Measurements from ENCODE around the gene TNF. TPM values are rescaled to one million over a fixed set of nuclear protein-coding genes. Genes with fewer than 3 reads are reported as not detected.

Gene TNF
- total and polyA plus RNA-seq, 12 donors = 0.22 to 3.2 (median 1.0) TPM; not detected in 1

- Histone ChIP-seq H3K4me1 (replicated peaks in 1 of 2) (peaks cover 16 to 33% of the 10 kb centered on the region in 2 donors), H3K4me3 (no peak overlapping the region)
Measured at GRCh38 chr6:31558318-31558625, 17.1 kb upstream of the TNF start.

DNA sequence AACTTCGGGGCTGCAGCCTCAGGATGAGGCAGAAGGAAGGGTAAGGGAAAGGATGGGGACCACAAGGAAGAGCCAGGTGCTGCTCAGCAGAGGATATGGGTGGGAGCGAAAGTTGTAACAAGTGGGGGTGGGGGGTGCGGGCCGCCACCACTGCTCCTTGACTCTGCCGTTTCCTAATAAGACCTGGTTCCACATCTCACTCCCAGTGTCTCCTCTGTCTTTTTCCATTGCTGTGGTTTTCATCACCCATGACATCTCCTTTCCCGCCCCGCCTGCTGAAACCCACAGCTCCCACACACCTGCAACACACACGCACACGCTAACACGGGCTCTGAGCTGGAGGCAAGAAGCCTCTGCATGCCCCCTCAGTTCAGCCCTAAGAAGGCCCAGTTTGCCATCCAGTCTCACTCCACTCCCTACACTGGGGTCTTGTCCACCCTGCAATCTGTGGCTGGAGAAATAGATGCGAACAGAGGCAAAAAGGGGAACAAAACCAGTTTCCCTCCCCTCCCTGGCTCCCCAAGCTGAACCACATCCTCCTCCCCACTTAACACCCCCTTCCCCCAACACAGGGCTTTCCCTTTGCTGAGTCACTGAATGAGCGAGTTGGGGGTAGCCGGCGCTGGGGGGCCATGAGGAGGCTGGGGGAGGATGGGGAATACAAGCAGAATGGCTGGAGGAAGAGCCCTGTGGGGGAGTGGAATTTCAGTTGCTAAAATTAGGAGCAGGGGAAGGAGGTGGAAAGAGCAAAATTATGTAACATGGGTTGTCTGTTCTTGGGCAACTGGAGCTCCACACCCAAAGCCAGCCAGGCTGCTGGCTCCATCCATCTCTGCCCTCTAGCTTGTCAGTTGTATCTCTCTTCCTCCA is 16.5 kb upstream of the TNF start:
- peak in 5 of 7 donors; percentile 37 to 67 (median 51) for DNase-seq
- peak overlapping the region; percentile 26 to 76 (median 39) for H3K27ac ChIP-seq
- intact Hi-C loops (cut with DNase I) = no loop called here
- TF ChIP-seq, protein P1, sequence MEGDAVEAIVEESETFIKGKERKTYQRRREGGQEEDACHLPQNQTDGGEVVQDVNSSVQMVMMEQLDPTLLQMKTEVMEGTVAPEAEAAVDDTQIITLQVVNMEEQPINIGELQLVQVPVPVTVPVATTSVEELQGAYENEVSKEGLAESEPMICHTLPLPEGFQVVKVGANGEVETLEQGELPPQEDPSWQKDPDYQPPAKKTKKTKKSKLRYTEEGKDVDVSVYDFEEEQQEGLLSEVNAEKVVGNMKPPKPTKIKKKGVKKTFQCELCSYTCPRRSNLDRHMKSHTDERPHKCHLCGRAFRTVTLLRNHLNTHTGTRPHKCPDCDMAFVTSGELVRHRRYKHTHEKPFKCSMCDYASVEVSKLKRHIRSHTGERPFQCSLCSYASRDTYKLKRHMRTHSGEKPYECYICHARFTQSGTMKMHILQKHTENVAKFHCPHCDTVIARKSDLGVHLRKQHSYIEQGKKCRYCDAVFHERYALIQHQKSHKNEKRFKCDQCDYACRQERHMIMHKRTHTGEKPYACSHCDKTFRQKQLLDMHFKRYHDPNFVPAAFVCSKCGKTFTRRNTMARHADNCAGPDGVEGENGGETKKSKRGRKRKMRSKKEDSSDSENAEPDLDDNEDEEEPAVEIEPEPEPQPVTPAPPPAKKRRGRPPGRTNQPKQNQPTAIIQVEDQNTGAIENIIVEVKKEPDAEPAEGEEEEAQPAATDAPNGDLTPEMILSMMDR (IDR thresholded peaks at IDR 0.05) = no peak
- TF ChIP-seq POLR2A (IDR thresholded peaks at IDR 0.05) = no peak
- no peak overlapping the region for H3K4me3 ChIP-seq
- WGBS, 4 donors = 71 to 79% (median 75%) methylated on average over 14 of the region's 14 CpGs
- H3K4me1 ChIP-seq (replicated peaks in 1 of 2) = peaks cover 16 to 33% of the 10 kb centered on the region in 2 donors
- no peaks in the 10 kb centered on the region for H3K9me3 ChIP-seq (replicated peaks in 1 of 3)
- peaks cover 0 to 36% of the 10 kb centered on the region in 2 donors for H3K36me3 ChIP-seq (replicated peaks in 1 of 2)
- H3K27me3 ChIP-seq = no peaks in the 10 kb centered on the region

More at GRCh38 chr6:31558318-31558625, 17.1 kb upstream of the TNF start:
- Histone ChIP-seq H3K27ac (peak overlapping the region in 4 of 5 donors; percentile 13 to 76 (median 43)), H3K27me3 (no peaks in the 10 kb centered on the region), H3K36me3 (replicated peaks in 1 of 2) (peaks cover 0 to 40% of the 10 kb centered on the region in 2 donors), H3K9me3 (replicated peaks in 1 of 3) (no peaks in the 10 kb centered on the region)
- 80 to 96% (median 84%) methylated on average over 4 to 8 of the region's 8 CpGs for WGBS, 4 donors
- DNase-seq = no peak
- intact Hi-C loops (cut with DNase I) = no loop called here
- TF ChIP-seq, protein P1 (IDR thresholded peaks at IDR 0.05) = no peak
- no peak for TF ChIP-seq POLR2A (IDR thresholded peaks at IDR 0.05)

DNA sequence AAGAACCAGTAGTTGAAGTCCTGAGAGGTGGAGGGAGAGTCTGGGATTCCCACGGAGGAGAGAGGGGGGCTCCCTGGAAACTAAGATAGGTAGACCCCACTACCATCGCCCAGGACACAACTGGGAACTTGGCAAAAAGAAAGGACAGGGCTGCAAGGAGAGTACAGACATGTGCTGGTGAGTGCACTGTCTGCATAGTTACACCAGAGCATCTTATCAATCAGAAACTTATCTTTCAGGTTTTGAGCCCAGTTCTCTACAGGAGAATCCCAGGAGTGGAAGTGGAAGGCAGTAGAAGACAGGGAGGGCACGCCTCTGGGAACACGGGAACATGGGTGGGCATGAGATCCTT is 15.8 kb upstream of the TNF start:
- Histone ChIP-seq H3K27me3 (no peaks in the 10 kb centered on the region), H3K9me3 (replicated peaks in 1 of 3) (no peaks in the 10 kb centered on the region), H3K36me3 (replicated peaks in 1 of 2) (peaks cover 0 to 34% of the 10 kb centered on the region in 2 donors), H3K27ac (peak overlapping the region in 4 of 5 donors; percentile 26 to 76 (median 54)), H3K4me1 (replicated peaks in 1 of 2) (peaks cover 16 to 33% of the 10 kb centered on the region in 2 donors), H3K4me3 (no peak overlapping the region)
- no peak for DNase-seq
- intact Hi-C loops (cut with DNase I) = no loop called here
- TF ChIP-seq, protein P1 (IDR thresholded peaks at IDR 0.05) = no peak
- no peak for TF ChIP-seq POLR2A (IDR thresholded peaks at IDR 0.05)
- WGBS, 4 donors = 59 to 76% (median 72%) methylated on average over 4 of the region's 4 CpGs

DNA sequence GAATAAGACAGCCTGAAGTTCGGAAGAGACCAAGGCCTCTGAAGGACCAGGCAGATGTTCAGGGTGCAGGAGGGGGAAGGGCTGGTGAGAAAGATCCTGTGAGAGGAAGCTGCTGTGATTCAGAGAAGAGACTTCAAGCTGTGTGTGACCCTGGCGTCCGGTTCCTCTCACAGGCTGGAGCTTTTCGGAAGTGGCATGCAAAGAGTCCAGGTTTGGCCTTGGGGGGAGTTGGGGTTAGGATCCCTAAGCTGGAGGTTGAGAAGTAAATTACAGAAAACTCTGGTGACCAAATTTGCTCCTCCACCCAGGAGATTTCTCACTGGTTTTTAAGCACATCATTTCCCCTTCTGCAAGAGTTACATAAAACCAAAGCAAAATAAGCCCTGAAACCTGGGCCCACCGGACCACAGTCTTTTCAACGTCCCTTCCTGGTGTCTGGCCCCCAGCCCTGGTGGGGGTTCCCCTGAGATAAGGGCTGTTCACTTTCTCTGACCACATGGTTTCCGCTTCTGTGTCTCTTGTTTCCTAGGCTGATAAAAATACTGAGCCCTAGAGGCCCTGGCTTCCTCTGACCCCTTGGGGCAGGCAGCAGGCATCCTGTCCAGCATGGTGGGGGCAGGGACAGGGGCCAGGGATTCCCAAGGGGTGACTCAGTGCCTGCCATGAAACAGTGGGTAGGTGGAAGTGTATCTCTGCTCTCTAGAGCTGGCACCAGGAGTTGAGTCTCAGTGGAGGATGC is 15.2 kb upstream of the TNF start:
- Histone ChIP-seq H3K4me1 (replicated peaks in 1 of 2) (peaks cover 16 to 33% of the 10 kb centered on the region in 2 donors), H3K4me3 (no peak overlapping the region), H3K27ac (peak overlapping the region; percentile 12 to 76 (median 39)), H3K36me3 (replicated peaks in 1 of 2) (peaks cover 0 to 33% of the 10 kb centered on the region in 2 donors), H3K9me3 (replicated peaks in 1 of 3) (no peaks in the 10 kb centered on the region), H3K27me3 (no peaks in the 10 kb centered on the region)
- DNase-seq = peak; percentile 65 to 89 (median 82)
- WGBS, 4 donors = 27 to 46% (median 37%) methylated on average over 7 of the region's 7 CpGs
- no peak for TF ChIP-seq POLR2A (IDR thresholded peaks at IDR 0.05)
- TF ChIP-seq, protein P1 (IDR thresholded peaks at IDR 0.05) = peak in 1 of 6 experiments; percentile 7
- intact Hi-C loops (cut with DNase I) = no loop called here
